ENCODE data around the gene PPP2R5D.
"Not testable (repeated sequence)": the region's sequence is repeated elsewhere in the genome, so short reads cannot be mapped to it uniquely, and the experiment has no call there.

Gene PPP2R5D

DNA sequence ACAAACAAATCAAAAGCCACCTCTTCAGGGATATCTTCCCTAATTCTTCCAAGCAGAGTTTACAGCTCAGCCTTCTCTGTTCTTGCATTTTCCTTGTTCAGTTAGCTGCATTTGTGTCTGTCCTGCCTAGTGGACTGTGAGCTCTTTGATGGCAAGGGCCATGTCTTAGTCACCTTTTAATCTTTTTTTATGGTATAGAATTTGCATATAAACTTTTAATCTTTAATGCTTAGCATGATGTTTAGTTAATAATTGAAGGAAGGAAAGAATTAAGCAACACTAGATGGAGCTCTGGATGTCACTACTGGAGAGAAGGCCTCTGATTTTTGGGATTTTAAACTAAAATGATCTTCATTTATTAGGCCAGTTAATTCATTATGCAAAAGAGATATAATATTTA is 12.1 kb downstream of the PPP2R5D start:
- DNase-seq (ENCODE audit: low spot score): no peak

DNA sequence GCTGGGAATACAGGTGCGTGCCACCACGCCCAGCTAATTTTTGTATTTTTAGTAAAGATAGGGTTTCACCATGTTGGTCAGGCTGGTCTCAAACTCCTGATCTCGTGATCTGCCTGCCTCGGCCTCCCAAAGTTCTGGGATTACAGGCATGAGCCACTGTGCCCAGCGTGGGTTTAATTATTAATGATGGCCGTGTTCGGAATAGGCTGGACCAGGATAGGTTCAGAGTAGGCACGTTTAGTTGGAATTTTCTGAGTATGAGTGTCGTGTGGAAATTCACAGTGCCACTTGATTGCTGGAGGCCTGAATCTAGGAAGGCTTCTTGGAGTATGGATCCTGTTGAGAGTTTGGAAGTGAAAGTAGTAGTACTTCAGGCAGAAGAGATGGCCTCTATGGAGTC is 13.8 kb downstream of the PPP2R5D start:
- not testable (repeated sequence) for DNase-seq (ENCODE audit: low spot score)

DNA sequence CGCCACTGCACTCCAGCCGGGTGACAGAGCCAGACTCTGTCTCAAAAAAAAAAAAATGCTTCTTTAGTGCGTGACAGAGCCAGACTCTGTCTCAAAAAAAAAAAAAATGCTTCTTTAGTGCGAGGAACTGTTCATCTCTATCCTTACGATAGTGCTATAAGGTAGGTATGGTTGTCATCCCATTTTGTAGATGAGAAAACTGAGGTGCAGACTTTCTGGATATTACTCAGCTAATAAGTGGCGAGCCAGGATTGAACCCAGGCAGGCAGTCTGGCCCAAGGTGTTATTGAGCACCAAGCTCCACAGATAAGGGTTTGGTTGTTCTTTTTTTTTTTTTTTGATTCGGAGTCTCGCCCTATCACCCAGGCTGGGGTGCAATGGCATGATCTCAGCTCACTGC is 17.5 kb downstream of the PPP2R5D start:
- DNase-seq (ENCODE audit: low spot score): no peak

DNA sequence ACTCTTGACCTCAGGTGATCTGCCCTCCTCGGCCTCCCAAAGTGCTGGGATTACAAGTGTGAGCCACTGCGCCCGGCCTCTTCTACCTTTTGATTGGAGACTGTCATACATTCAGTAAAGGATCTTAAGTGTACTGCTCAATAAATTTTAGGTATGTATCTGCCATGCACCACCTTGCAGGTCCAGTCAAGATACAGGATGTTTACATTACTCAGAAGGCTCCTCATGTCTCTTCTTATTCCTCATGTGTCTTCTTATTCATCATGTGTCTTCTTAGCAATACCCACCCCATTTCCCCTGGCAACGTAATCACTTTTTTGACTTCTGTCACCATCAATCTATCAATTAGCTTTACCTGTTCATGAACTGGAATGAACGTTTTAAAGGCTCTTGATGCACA is 21.5 kb downstream of the PPP2R5D start:
- DNase-seq (ENCODE audit: low spot score): no peak

DNA sequence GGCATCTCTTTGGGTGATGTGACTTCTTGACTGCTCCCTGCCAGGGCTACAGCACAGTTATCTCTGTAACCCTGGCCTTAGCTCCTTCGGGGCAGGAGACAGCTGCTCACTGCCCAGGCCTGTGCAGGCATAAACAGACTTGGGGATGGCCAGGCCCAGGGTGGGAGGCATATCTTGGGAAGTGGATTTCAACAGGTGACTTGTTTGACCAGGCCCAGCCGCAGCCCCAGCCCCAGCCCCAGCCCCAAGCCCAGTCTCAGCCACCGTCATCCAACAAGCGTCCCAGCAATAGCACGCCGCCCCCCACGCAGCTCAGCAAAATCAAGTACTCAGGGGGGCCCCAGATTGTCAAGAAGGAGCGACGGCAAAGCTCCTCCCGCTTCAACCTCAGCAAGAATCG is 21.9 kb downstream of the PPP2R5D start:
- DNase-seq (ENCODE audit: low spot score): no peak

DNA sequence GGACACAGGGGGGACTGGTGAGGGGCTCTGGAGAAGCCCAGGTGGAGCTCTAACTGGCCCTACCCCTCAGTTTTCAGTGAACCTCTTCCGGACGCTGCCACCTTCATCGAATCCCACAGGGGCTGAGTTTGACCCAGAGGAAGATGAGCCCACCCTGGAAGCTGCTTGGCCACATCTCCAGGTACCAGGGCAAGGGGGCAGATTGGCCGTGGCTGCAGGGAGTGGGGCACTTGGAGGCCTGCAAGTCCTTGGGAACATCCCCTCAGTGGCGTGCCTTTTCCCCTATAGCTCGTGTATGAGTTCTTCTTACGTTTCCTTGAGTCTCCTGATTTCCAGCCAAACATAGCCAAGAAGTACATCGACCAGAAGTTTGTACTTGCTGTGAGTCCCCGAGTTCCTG is 22.8 kb downstream of the PPP2R5D start:
- no peak for DNase-seq (ENCODE audit: low spot score)

DNA sequence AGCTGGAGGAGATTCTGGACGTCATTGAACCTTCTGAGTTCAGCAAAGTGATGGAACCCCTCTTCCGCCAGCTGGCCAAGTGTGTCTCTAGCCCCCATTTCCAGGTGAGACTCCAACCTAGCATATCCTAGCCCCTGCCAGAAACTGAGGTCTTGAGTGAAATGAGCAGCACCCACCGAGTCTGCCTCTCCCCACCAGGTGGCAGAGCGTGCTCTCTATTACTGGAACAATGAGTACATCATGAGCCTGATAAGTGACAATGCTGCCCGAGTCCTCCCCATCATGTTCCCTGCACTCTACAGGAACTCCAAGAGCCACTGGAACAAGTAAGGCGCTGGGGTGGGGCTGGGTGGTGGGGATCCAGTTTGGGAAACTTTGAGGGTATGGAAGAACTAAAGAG is 24.8 kb downstream of the PPP2R5D start:
- no peak for DNase-seq (ENCODE audit: low spot score)

DNA sequence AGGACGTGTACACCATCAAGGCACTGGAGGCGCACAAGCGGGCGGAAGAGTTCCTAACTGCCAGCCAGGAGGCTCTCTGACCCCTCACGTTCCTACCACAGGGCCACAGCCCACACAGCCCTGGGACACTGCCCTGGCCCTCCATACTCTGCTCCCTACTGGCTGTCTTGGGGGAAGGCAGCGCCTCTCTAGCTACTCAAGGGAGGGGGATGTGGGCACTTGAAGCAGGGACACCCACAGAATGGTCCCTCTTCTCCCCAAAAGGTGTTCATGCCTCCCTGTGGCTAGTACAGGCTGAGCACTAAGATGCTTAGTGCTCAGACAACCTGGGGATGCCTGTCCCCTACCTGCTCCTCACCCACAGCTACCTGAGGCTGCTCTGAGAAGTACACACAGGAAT is 26.8 kb downstream of the PPP2R5D start:
- no peak for DNase-seq (ENCODE audit: low spot score)

DNA sequence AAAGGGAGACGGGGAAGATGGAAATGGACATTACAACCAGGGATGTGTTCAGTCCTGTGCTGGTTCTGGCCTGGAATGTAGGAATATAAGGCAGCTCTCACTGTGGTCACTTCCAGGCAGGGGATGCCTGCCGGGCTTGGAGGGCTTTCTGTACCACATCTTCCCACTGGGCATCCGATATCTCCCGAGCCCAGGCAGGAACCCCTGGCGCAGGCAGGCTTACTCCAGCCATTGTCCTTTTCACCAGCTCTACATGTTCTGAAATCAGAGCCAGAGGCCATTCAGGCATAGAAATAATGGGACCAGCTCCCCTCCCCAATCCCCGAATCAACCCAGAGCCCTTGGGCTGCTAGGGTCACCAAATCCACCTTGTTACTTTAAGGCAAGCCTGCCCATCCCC is 28.0 kb downstream of the PPP2R5D start:
- no peak for DNase-seq (ENCODE audit: low spot score)

DNA sequence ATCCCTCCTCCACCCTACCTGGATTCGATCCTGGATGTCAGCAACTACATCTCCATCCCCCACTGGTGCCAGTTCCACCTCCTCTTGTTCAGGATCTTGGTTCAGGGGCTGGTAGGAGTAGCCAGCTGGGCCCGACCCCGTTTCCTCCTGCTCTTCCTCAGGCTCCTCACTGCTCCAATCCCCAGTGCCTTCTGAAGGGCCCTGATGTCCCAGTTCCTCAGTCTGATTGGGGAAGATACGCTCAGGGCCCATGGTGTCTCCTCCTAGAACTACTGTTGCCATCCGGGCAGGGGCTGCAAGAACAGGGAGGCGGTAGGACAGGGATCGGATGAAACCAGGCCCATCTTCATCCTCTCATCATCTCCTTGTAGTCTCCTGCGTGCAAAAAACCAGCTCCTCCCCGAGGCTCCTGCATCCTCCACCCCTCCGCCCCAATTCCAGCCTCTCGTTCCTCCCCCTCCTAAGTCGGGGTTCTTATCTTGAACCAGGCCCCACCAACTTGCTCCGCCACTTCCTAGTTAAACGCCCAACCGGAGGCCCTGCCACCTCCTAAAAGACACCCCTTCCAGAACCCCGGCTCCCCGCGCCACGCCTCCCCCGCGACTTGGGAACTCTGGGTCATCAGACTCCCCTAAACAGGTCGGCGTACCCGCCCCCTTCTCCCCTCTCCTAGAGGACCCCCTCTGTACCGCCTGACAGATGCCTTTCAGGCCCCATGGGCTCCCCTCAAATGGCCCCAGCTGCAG is 28.9 kb downstream of the PPP2R5D start:
- DNase-seq (ENCODE audit: low spot score): no peak

DNA sequence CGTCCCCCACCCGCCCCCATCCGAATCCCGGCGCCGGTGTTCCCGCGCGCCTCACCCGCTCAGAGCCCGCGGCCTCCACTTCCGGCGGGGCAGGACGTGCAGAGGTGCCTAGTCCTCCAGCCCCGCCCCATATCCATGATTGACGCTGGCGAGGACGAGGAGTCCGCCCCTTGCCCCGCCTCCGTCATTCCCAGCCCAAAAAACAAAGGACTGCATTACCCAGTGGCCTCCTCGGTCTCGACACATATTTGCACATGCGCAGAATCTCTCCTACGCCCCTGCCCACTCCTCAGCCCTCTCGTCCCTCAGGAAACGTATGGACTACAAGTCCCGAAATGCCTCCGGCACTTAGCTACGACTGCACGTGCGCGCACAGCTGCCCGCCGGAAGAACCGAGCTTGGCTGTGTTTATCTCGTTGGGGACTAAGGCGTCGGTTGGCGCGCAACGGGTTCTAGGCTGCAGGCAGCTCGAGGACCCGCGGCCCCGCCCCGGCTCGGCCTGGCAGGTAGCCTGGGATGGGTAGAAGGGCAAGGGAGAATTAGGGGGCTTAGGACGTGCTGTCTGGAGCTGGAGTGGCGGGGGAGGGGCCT is 29.6 kb downstream of the PPP2R5D start, which contains the start of the genes KLHDC3 and MEA1:
Gene KLHDC3, plus strand, starts transcription at position 407 of the 591 bp plus-strand sequence. CDS start 2,944 bp downstream, outside the sequence.
Gene MEA1, minus strand, starts transcription at position 104 of the 591 bp plus-strand sequence. CDS start 133 bp downstream, outside the sequence.
- DNase-seq (ENCODE audit: low spot score): peak; percentile 100

DNA sequence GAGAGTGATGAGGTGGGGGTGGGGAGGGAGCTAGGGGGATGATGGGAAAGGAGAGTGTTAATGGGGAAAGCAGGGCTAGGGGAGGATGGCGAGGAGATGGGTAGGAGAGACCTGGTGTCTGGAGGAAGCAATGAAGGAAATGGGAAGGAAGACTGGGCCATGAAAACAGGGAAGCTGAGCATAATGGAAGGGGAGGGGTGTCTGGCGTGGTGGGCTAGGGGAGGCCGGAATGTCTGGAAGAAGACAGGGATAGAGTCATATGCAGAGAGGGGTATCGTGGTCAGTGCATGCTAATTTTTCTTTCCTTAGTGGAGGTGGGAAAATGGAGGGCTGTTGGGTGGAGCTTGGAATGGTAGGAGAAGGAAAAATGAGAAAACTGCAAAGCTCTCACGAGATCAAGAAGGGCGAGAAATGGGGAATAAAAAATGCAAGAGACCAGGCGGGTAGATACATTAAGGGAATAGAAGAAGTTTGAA is 30.1 kb downstream of the PPP2R5D start:
- no peak for DNase-seq (ENCODE audit: low spot score)

DNA sequence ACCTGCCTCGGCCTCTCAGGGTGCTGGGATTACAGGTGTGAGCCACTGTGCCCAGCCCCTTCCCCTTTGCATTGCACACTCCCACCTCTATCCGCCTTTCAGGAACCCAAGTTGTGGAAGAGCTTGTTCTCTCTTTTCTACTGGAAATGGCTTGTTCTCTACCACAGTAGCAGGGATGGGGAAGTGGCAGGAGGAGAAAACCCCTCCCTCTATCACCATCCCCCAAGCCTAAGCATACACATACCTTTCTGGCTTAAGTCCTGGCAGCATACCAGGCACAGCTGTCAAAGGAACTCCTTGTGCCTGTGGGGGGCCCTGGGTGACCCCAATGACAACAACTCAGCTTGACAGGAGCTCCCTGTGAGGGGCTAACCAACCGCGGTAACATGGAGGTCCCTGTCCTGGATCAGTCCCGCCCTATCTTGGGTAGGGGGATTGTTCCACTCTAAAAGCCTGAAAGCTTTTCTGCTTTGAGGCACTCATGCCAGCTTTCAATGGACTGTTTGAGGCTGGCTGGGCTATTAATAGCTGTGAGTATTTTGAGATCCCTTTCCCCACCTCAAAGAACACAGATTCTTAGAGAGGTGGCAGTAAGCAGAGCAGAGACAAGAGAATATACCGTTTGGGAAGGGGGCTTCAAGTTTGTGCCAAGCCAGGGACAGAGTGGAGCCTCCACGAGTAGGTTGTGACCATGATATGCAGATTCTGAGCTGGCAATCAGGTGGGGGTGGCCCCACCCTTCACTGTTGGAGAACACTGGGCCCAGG is 32.0 kb downstream of the PPP2R5D start:
- DNase-seq (ENCODE audit: low spot score): no peak

DNA sequence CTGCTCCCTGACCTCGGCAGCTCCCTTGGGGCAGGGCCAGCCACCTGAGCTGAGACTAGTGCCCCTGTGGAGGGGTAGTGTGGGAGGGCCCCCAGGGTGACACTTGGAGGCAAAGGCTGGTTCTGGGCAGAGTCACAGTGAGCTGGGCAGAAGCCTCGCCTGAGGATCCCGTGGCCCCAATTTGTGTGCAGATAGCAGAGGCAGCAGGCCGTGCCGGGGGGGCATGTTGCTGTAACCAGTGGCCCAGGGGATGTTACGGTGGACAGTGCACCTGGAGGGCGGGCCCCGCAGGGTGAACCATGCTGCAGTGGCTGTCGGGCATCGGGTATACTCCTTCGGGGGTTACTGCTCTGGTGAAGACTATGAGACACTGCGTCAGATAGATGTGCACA is 32.6 kb downstream of the PPP2R5D start:
- DNase-seq (ENCODE audit: low spot score): no peak

DNA sequence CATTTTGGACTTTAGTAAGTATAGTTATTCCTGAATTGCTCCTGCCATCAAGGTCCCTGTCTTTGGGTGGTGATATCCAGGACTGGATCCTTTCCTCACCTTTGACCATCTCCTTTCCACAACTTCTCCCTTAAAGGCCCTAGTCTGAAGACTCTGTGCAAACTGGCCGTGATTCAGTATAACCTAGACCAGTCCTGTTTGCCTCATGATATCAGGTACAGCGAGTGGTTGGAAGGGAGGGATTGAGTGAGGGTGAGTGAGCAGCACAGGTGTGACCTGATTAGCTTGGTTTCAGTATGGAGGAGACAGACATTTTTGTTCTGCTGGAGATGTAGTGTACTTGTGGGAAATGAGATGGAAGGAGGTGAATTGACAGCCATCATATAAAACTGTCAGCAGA is 34.8 kb downstream of the PPP2R5D start:
- no peak for DNase-seq (ENCODE audit: low spot score)

DNA sequence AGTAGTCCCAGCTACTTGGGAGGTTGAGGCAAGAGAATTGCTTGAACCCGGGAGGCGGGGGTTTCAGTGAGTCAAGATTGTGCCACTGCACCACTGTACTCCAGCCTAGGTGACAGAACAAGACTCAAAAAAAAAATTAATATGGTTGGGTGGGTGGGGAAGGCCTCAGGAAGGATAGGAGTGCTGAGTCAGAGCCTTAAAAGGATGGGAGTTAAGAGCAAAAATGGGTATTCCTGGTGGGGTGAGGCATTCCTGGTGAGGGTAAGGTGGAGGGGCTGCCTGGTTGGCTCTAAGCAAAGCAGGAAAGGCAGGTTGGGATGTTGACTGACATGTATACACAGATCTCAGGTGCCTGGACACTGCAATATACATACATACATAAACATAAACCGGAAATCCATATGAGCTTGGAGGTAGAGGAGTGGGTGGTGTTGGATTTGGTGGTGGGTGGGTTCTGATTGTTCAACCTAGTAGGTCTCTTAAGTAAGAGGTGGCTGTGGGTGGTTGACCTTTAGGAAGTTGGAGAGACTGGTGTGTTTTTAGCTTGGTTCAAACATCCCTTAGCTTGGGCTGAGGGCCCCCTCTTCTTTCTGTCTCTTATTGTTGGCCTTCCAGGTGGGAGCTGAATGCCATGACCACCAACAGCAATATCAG is 35.8 kb downstream of the PPP2R5D start:
- no peak for DNase-seq (ENCODE audit: low spot score)

DNA sequence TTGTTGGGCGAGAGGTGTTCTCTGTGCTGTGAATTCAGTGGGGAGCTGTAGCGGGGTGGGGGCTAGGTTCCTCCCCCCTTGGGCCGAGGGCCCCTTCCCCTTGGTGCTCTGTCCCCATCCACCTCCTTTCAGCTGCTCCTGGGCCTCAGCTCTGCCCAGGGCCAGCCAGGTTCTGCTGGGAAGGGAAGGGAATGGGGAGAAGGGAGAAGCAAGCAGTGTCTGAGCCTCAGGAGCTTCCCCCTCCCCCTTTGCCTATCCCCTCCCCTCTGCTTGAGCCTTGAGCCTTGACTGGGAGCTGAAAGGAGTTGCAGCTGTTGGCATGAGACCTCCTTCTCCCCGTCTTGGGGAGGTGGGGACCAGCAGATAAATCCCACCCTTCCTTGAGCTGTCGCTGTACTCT is 36.5 kb downstream of the PPP2R5D start:
- no peak for DNase-seq (ENCODE audit: low spot score)

DNA sequence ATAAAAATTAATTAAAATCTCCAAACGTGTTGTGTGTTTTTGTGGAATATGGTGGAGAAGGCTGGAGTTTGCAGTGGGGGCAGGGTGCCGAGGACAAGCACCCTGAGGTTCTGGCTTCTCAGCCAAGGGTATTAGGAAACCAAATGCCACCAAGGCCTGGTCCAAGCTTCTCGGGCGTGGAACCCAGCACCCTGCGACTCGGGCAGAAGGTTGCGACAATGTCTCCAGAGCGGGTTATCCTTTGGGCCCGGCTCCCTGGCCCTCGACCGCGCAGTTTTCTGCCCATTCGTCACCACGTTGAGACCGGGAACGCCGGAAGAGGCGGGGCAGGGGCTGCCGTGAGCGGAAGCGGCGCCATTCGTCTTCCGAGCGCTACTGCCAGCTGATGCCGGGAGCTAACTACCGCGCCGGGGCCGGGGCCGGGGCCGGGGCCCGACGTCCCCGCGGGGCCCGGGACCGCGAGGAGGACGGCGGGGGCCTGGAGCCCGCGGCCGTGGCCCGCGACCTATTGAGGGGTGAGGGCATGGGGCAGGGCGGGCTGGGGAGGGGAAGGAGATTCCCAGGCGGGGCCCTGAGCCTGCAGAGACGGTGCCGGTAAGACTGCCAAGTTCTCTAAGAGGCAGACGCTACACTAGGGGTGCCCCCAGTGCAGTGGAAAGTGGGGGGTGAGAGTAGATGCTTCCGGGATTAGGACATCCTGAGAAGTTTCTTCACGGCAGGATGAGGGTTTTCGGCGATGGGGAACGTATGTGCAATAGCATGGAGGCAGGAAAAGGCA is 37.1 kb downstream of the PPP2R5D start, which contains the start of gene RRP36:
Gene RRP36, plus strand, starts transcription at position 354 of the 778 bp plus-strand sequence. Its CDS starts 32 bp downstream, at position 386.
- peak; percentile 76 for DNase-seq (ENCODE audit: low spot score)

DNA sequence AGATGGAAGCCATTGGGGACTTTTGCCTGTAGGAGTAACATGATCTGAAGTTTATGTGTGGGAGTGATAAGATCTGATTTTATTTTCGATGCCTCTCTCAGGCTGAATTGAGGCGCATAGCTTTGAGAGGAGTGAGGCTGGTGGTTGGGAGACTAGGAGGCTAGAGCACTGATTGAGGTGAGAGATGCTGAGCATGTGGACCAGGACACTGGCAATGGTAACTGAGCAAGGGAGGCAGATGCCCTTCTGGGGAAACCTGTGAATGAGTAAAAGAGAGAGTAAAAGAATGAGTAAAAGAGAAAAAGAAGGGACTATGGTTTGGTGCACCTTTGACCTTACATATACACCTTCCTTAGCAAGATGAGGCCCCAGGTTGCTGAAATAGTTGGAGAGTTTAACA is 40.1 kb downstream of the PPP2R5D start:
- DNase-seq (ENCODE audit: low spot score): no peak

DNA sequence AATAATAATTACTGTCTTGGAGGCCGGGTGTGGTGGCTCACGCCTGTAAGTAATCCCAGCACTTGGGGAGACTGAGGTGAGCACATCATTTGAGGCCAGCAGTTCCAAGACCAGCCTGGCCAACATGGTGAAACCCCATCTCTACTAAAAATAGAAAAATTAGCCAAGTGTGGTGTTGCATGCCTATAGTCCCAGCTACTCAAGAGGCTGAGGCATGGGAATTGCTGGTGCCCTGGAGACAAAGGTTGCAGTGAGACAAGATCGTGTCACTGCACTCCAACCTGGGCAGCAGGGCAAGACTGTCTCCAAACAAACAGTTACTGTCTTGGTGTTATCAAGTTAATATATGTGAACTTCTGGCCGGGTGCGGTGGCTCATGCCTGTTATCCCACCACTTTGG is 42.0 kb downstream of the PPP2R5D start:
- no peak for DNase-seq (ENCODE audit: low spot score)

DNA sequence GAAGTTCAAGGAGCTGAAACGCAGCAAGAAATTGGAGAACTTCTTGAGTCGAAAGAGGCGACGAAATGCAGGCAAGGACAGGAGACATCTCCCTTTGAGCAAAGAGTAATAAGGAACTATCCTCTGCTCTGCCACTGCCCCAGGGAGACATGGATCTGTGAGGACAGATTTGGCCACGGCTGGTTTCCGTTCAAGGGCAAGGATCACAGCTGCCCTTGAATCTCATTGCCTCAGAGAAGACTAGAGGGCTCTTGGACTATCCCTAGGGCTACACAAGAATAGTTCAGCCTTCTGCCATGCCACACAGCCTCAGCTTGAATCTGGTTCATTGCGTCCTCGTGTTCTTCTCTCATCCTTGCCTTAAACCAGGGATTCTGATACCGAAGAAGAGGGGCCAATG is 44.8 kb downstream of the PPP2R5D start:
- no peak for DNase-seq (ENCODE audit: low spot score)
